HS-5 (cell line): ENCODE measurements around the gene RADIL.
A peak's percentile ranks its signal among the peaks of the same experiment; 100 is the strongest.

Experiments
- DNase-seq: peaks from one replicate; pipeline ENCODE4 v3.0.0-alpha.2; 2012; ENCODE audit warnings: low read depth

Gene RADIL

DNA sequence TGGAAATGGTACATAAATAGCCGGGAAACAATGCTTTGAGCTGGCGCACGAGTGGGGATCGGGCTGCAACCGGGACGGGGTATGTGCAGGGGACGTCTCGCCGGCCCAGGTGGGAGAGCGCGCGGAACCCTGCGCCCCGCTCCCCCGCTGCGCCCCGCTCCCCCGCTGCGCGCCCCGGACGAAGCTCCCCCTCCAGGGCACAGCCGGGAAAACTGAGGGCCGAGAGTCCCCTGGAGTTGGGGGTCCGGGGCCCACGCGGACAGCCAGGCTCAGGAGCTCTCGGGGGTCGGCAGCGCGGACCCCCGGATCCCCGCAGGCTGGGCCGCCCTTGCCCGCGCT, 514 bp downstream of the RADIL start:
- no peak for DNase-seq

DNA sequence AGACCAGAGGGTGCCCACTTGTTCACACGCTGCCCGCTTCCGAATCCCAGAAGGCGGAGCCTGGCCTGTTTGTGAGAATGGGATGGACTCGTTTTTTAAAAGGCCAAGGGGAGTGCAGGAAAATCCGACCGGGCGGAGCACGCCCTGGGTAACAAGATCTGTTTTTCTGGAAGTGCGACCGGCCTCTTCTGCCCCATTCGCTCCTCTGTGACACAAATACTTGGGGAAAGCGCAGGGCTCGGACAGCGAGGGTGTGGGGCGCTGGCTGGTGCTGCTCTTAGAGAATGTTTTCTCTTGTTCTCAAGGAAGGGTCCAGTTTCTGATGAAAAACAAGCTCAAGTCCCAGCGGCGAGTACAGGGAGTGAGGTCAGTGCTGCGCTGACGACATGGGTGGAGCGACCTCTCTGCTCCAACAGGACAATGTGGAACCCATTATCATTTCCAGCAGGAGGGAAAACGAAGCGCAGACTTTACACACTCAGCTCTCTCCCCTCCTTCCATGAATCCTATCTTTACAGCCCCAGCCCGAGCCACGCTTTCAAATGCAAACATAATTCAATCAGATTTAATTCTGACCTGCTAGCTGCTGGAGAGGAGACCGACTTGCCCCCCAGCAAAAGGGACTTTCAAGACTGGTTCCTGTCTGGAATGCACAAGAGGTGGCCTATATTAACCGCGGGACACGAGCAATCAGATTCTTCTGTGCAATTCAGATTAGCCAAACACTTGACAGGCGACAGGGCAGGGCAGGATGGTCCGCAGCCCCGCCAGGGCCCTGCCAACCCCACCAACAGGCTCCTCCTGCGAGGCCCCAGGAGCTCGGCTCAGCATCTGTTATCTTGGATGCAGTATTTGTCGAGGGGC, 1.1 kb downstream of the RADIL start:
- peak; percentile 77 for DNase-seq

DNA sequence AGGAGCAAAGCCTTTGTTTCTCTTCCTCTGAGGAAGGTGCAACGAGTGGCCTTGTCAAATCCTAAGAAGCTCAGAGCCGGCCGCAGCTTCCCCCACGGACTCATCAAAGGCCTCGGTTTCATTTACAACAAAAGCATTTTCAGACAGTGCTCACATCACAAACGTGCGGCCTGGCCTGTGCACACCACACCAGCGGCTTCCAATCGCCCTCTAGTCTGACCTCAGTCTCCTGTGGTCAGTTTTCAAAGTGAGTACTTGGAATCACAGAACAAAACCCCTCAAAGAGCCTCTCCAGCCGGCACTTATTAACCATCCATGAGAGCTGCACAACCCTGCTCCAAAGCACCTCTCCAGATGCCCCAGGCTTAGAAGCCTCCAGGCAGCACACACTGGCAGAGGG, 3.3 kb downstream of the RADIL start:
- no peak for DNase-seq

DNA sequence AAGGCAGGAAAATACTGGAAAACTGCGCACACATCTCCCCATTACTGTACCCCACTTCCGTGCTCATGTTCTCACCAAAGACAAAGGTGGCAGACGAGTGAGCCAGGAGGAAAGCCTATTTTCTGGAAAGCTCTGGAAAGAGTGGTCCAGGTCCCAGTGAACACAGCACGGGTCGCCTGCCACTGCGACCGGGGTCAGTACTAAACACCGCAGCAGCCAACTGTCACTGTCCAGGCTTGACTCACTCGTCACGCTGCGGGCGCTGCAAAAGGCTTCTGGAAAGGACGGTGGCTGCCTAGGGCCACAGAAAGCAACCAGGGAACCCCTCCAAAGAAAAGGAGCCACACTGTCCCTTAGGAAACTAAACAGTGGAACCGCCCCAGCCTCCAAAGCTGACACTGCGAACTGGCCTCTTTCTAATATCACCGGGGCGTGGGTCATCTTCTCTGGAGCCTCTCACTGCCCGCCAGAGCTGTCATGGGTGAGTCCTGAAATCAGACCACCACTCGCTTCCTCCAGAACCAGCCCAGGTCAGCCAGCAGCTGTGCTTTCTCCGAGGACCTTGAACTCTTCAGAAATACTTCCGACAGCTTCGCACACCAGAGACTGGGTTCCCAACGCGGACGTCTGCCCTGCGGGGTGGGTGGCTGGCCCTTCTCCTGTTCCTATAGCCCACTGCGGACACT, 4.0 kb downstream of the RADIL start:
- DNase-seq, result no peak

DNA sequence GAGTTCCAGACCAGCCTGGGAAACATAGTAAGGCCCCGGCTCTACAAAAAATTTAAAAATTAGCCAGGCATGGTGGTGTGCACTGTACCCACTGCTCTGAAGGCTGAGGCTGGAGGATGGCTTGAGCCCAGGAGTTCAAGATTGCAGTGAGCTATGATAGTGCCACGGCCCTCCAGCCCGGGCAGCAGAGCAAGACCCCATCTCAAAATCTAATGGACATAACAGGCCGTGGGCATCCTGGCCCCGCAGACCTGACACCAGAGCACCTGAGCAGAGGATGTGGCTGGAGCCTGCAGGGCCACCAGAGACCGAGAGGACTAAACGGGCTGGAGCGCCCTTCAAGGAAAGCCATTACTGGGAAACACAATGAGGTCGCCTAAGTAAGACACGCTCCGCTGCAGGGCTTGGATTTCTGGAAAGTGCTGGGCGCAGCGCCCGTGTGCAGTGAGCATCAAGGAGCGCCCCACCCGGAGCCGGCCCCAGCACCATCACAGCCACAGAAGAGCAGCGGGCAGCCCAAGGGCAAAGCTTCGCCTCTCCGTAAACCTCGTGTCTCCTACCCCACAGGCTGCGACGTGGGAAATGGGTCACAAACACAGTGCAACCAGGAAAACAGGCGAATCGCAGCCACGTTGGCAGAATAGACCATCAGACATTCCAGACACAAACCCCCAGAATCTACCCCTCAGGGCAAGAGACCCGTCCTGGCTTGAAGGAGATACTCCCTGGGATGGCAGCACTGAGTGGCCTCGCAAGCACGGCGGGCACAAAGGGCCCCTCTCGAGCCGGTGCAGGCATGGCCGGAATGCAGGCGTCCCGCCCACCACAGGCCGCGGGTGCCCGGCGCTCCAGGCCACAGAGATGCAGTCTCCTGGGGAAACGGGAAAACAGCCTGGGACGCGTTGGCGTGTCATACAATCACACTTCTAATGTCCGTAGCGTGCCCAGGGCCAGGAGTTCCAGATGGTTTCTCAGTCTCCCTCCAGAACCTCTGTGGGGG, 4.9 kb downstream of the RADIL start:
- no peak for DNase-seq

DNA sequence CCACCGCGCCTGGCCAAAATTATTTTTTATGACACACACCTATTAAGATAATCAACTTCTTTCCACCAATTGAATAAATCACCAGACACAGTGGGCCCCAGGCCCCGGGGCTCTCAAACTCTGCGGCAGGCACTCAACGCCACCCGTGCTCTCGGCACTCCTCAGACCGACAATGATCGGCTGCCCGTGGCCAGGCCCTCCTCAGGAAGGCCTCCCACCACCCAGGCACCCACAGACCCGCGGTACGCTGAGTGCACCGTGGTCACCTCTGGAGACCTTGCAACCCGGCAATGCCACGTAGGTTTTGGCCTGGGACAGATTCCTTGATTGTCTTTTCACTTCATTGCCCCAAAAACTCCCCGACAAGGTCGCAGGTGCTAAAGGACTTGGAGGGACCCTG, 6.9 kb downstream of the RADIL start:
- no peak for DNase-seq

DNA sequence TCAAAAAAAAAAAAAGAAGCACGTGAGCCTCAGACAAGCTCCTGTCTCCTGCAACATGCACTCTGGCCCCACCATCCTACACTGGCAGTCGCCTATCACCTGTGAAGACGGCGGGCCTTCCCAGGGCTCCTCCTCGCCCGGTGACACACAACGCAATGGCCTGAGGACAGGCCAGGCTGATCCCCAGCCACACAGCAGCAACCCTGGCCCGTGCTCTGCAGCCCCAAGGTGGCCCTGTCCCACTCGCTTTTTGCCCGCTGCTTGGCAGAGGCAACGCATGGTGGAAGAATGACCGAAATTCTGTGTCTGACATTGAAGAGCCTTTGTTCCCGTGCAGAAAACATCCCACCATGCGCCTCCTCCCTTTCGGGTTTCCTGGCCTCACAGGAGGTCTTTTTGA, 8.1 kb downstream of the RADIL start:
- no peak for DNase-seq

DNA sequence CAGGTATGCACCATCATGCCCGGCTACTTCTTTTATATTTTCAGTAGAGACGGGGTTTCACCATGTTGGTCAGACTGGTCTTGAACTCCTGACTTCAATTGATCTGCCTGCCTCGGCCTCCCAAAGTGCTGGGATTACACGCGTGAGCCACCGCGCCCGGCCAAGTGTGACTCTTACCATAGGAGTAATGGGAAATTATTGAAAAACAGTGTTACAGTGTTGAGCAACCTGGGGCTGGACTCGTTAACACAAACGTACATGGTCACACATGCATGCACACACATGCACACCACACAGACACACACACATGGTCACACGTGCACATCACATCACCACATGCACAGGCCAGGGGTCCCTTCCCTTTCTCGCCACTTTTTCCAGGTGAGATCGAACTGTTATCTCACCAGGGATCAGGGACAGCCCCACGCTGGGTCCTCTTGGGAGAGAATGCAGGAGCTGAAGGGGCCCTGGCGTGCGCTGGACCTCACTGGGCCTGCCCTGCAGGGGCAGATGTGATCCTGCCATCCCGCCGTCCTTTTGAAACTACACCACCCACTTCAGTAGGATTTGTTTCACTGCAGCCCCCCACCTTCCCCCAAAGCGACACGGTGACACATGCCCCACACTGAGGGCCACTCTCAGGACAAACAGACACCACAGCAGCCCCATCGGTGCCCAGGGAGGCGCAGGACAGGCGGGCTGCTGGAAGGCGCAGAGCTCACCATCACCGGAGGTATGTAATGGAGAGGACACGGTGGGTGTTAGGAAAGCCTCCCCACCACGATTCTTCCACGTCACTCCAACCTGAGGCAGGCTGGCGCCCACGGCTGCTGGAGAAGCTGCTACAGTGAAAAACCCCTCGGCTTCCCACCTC, 10.2 kb downstream of the RADIL start:
- DNase-seq, result no peak

DNA sequence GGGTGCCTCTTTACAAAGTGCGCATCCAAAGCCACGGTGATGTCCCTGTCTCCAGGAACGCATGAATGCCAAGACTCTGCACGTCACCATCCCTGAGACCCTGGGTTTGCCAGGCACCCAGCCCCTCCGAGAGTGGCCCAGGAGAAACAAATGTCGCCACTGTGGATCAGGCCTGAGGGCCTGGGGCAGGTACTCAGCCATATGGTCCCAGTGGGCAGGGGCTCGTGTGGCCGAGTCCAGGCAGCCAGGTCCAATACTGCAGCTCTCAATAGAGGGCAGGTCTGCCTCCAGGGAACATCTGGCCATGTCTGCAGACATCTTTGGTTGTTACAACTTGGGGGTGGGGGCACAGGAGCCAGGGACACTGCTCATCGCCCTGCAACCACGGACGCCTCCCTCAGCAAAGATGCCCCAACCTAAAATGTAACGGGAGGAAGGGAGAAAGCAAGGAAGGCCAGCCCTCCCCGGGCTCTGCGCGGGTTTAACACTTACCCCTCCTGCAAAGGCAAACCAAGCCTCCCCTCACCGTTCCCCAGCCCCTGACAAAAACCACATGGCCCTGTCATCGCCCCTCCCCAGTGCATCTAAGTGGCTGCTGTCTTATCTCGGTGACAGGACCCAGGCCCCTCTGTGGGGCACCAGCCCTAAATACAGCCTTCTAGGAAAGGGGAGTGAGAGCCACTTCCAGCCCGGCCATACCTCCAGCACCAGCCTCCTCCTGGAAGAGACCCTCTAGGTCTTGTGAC, 11.4 kb downstream of the RADIL start:
- no peak for DNase-seq

DNA sequence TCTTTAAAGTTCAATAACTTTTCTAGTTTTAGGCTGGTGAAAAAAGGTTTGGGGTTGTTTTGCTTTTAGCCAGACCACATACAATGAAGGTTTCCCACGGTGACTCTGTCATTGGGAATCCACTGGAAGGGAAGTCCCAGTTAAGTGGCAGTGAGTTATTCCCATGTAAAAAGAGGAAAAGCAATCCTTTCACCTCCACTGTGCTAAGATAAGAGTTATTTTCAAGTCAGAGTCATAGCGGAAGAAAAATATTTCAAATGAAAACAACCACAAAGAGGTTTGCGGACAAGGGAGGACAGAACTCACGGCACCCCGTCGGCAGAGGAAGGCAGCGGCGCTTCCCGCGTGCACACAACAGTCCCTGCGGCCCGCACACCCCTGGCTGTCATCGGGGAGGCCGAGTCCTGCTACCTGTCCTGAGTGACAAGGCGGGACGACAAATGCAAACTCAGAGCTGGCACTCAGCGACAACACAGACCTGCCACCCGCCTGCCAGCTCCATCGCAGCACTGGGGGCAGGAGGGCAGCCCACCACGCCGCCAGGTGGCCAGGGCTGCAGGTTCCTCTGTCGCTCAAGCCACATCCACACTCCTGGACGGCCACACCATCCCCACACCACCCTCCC, 12.3 kb downstream of the RADIL start:
- no peak for DNase-seq

DNA sequence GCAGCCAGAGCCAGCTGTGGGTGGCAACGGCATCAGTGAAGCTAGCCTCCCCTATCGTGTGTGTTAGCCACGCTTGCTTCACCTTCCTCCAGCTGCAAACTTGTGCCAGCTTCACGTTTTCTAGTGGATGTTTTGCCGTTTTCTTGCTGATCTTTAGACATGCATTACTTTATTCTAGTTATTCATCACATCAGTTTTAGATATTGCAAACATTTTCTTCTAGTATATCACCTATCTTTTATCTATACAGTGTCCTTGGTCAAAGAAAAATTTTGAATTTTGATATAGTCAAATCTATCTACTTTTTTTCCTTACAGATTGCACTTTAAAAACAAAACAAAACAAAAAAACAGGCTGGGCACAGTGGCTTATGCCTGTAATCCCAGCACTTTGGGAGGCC, 15.0 kb downstream of the RADIL start:
- DNase-seq, result no peak

DNA sequence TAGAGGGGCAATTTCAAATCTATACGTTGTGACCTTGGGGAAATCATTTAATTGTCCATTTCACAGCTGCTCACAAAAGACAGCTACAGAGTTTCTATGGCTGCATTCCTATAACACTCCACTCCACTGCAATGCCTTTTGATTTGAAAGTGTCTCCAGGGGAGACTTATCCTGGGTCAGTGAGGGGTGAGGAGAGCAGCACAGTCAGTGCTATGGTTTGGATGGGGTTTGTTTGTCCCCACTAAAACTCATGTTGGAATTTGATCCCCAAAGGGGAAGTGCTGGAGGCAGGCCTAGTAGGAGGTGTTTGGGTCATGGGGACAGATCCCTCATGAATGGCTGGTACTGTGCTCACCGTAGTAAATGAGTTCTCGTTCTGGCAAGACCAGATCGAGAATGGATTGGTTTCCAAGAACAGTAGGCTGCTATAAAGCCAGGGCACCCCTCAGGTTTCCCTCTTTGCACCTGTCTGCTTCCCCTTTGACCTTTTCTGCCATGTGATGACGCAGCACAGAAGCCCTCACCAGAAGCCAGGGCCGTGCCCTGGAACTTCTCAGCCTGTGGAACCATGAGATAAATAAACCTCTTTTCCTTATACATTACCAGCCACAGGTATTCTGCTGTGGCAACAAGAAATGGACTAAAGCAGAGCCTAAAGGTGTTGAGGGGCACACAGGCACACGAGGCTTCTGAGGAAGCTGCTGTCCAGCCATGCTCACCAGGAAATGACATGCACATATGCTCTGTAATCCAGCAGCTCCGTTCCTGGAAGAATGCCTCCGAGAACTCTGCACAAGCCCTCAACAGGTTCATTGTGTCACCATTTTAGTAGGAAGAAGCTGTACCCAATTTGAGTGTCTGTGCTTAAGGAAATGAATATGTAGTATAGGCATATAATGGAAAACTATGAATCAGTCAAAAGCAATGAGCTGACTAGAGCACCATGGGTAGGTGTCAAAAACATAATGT, 16.7 kb downstream of the RADIL start:
- no peak for DNase-seq

DNA sequence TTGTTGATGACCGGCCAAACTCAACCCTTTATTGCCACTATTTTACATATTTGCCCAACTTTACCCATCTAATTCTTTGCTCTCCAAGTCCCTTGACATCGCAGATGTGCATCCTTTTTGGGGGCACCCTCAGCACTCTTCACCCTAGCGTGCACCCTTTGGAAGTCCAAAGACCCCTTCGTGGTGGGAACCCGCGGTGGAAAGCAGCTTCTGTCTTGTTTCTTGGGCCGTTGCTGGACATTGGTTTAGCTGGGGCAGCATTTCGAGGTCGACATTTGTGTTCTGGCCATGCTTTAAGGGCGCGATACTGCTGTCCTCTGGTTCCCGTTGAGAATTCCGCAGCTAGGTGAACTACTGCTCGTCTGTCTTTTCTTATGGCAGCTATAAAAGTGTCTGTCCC, 21.4 kb downstream of the RADIL start:
- DNase-seq, result no peak

DNA sequence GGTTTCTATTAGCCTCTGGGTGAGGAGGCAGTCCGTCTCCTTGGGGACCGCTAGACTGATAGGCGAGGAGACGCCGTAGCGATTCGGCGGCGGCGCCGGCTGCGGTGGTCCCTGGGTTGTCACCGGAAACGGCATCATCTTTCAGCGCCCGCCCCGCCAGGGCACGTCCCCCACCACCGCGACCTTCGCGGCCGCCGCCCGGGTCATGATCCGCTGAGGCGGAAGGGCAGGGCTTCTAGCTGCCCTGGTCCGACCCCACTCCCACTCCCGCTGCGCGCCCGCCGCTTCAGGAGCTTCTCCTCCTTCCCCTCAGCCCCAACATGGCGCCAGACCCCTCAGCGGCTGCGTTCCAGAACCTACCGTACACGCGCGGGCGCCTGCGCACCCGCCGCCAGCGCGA, 21.8 kb downstream of the RADIL start, which contains the start of gene PAPOLB:
PAPOLB (minus strand) TSS at position 358 of the 400 bp plus-strand sequence; CDS start at position 138, 220 bp downstream.
- DNase-seq, result no peak

DNA sequence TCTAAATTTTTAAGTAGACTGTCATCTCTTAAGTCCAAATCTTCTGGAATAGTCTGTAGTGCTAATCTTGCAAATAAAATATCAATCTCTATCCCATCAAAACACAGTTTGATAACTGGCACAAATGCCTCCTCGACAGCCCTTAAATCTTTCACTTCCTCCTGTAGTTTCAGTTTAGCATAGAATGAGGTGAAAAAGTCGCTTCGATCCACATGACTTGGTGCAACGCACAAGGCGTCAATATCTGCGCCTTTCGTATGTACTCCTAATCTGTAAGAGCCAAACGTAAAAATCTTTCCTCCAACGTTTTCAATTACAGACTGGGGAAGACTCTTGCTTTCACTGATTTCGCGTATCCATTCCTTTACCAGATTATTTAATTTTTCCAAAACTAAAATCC, 22.3 kb downstream of the RADIL start:
- no peak for DNase-seq

DNA sequence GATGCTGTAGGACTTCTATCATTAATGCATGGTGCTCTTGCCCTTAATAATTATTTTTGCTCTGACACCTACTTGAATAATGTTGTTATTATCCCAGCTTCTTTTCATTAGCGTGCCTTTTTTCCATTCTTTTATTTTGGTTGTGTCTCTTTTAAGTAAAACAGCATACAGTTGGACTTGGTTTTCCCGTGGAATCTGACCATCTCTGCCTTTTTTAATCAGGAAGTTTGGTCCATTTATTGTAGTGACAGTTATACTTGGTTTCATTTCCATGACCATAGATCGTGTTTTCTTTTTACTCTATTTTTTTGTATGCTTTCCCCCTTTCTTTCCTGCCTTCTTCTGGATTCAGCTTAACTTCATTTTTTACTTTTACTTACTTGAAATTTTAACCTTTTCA, 26.3 kb downstream of the RADIL start:
- DNase-seq, result no peak

DNA sequence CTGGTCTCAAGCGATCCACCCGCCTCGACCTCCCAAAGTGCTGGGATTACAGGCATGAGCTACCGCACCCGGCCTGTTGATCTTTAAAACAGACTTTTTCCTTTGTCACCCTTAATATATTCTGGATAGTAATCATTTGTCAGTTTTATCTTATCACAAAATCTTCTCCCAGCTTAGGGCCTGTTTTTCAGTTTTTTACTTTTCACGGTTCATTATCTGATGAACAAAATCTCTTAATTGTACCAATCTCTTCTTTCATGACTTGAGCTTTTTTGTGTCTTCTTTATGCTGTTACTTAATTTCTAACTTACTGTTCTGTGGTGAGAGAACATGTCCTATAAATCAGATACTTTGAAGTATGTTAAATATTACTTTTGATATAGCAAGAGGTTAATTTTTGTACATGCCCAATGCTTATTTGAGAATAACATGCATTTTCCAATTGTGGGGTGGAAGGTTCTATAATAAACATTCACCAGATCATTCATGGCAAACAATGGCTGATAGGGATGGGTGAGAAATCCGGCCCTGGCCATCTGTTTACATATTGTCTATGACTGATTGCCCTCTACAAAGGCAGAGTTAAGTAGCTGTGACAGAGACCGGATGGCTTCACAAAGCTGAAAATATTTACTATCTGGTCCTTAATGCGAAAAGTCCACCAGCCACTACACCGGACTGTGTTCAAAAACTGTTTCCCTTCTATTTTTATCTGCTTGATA, 27.0 kb downstream of the RADIL start:
- DNase-seq, result no peak

DNA sequence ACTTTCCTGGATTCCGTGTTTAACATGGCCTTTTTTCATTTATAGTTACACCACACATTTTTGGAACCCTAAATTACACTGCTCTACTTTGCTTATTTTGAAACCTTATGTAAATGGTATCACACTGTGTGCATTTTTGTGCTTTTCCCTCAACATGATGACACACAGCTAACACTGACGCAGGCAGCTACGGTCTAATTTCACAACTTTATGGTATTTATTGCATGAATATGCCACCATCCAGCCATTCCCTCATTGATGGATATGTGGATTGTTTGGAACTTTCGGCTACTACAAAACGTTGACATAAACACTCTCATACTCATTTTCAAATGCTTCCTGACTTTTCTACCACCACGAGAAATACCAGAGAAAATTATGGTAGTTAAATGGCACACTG, 28.6 kb downstream of the RADIL start:
- no peak for DNase-seq
